Ovary (tissue), 9 donors: ENCODE data around the gene TNFRSF6B. TPM values are rescaled to one million over a fixed set of nuclear protein-coding genes. Genes with fewer than 3 reads are reported as not detected.

Experiments
- DNase-seq, 5 donors: peaks; one replicate each; pipeline ENCODE4 v3.0.0-alpha.2; 2019 to 2020
- H3K27ac ChIP-seq, 2 donors: fragments of 200-600 bp; one replicate each; pipeline versions ENCODE4 v1.5.1 to v1.8.0; 2019 to 2022
- H3K27me3 ChIP-seq: fragments of 200-600 bp; one replicate; pipeline ENCODE4 v1.8.0; 2022
- H3K36me3 ChIP-seq: fragments of 200-600 bp; sonication (generic); one replicate; pipeline ENCODE4 v1.5.1; 2019
- H3K4me1 ChIP-seq: one replicate; pipeline ENCODE4 v1.8.1; 2013; ENCODE audit warnings: mild to moderate bottlenecking, moderate library complexity; ENCODE audit not compliant: insufficient read depth
- H3K4me3 ChIP-seq: fragments of 200-600 bp; sonication (generic); one replicate; pipeline ENCODE4 v1.5.1; 2017
- H3K9me3 ChIP-seq, 2 donors: fragments of 200-600 bp in 1 of 2; sonication (generic) in 1 of 2; one replicate each; pipeline versions ENCODE4 v1.5.1 to v1.8.1; 2013 to 2019; ENCODE audit warnings: mild to moderate bottlenecking in 1 of 2, moderate library complexity in 1 of 2
- EP300 ChIP-seq: sonication (generic); formaldehyde crosslinking; IDR thresholded peaks from one replicate; pipeline ENCODE4 v1.6.1; 2017; ENCODE audit warnings: antibody characterized with exemption
- POLR2A ChIP-seq: fragments of 450-650 bp; IDR thresholded peaks from one replicate; pipeline ENCODE4 v1.6.1; 2017; ENCODE audit warnings: antibody characterized with exemption, mild to moderate bottlenecking, moderate library complexity
- WGBS, 3 donors: extraction: QIAGEN DNeasy Blood & Tissue Kit in 1 of 3; methylation state at CpG; one replicate each; pipeline versions ENCODE4 v1.1.5 to v1.1.7; 2013 to 2017; 5-methylcytosine and 5-hydroxymethylcytosine counted together
- intact Hi-C, 4 donors: fragments of 100-400 bp; cut with DNase I; formaldehyde crosslinking; loops; one replicate each; pipeline versions ENCODE4 v1.11.0 to v1.15.1; 2022 to 2023
- polyA plus RNA-seq, 2 donors: library from polyadenylated mRNA; stranded (reverse); fragments of 200-250 nt in 1 of 2; fragments of 350-450 nt in 1 of 2; fragmentation: Illumina TruSeq in 1 of 2; extraction: RNeasy Lipid Tissue Mini Kit (QIAGEN cat#74804) in 1 of 2; gene quantifications; one replicate each; pipeline ENCODE4 v1.2.3, GENCODE V29; 2013 to 2014
- total RNA-seq, 7 donors: library from RNA; depleted of rRNA in 2 of 7; stranded (reverse); fragments of >200 nt in 2 of 7; fragmentation: NEBNext Ultra II Directional in 3 of 7; extraction: Animal tissue kit (Norgen Biotek cat#: 25700) in 3 of 7; gene quantifications; one replicate each; pipeline versions ENCODE4 v1.1.0 to v1.2.4, GENCODE V29; 2016 to 2023
- TF ChIP-seq, protein P1 (sequence below), 3 donors: fragments of 450-650 bp in 2 of 3; fragments of 200-600 bp in 1 of 3; IDR thresholded peaks; one replicate each; pipeline versions ENCODE4 v1.5.1 to v1.8.0; 2016 to 2022; ENCODE audit warnings: antibody characterized with exemption in 3 of 3, mild to moderate bottlenecking in 1 of 3
- donor health status: DM: no; HTN: no; CAD: no; lungs with moderate emphysema.
- donor health status: DM: no; HTN: no; CAD: no.
- donor health status: Bipolar disorder and iron deficiency.
- donor health status: DM: yes; HTN: yes; CAD: no.
- donor health status: DM: no; HTN: no; CAD: no.
- donor health status: DM: yes; HTN: yes; CAD: no.

The TNFRSF6B gene
- total and polyA plus RNA-seq, 9 donors, result 2.0 to 7.0 (median 4.2) TPM; not detected in 1

DNA sequence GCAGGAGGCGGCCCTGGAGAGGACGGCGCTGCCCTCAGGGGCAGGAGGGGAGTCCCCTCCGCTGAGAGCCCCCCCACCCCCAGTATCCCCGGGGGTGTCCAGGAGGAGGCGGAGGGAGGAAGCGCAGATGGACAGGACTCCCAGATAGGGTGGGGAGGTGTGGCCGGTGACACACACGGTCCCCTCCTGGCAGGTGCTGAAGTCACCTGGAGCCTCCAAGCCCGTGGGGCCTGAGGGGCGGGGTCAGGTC lies 44.6 kb upstream of the TNFRSF6B start:
- Histone ChIP-seq H3K9me3 (no peaks in the 10 kb centered on the region), H3K36me3 (no peaks in the 10 kb centered on the region), H3K4me3 (peak overlapping the region; percentile 41), H3K4me1 (peaks cover 15% of the 10 kb centered on the region), H3K27me3 (no peaks in the 10 kb centered on the region), H3K27ac (no peak overlapping the region)
- DNase-seq, result peak in 2 of 5 donors; percentile 47 to 73
- intact Hi-C loops, result no loop called here
- TF ChIP-seq POLR2A, result no peak
- TF ChIP-seq, protein P1, sequence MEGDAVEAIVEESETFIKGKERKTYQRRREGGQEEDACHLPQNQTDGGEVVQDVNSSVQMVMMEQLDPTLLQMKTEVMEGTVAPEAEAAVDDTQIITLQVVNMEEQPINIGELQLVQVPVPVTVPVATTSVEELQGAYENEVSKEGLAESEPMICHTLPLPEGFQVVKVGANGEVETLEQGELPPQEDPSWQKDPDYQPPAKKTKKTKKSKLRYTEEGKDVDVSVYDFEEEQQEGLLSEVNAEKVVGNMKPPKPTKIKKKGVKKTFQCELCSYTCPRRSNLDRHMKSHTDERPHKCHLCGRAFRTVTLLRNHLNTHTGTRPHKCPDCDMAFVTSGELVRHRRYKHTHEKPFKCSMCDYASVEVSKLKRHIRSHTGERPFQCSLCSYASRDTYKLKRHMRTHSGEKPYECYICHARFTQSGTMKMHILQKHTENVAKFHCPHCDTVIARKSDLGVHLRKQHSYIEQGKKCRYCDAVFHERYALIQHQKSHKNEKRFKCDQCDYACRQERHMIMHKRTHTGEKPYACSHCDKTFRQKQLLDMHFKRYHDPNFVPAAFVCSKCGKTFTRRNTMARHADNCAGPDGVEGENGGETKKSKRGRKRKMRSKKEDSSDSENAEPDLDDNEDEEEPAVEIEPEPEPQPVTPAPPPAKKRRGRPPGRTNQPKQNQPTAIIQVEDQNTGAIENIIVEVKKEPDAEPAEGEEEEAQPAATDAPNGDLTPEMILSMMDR (IDR thresholded peaks at IDR 0.05), result no peak
- TF ChIP-seq EP300, result no peak
- 6 to 20% (median 9%) methylated on average over 9 to 11 of the region's 11 CpGs for WGBS, 3 donors

DNA sequence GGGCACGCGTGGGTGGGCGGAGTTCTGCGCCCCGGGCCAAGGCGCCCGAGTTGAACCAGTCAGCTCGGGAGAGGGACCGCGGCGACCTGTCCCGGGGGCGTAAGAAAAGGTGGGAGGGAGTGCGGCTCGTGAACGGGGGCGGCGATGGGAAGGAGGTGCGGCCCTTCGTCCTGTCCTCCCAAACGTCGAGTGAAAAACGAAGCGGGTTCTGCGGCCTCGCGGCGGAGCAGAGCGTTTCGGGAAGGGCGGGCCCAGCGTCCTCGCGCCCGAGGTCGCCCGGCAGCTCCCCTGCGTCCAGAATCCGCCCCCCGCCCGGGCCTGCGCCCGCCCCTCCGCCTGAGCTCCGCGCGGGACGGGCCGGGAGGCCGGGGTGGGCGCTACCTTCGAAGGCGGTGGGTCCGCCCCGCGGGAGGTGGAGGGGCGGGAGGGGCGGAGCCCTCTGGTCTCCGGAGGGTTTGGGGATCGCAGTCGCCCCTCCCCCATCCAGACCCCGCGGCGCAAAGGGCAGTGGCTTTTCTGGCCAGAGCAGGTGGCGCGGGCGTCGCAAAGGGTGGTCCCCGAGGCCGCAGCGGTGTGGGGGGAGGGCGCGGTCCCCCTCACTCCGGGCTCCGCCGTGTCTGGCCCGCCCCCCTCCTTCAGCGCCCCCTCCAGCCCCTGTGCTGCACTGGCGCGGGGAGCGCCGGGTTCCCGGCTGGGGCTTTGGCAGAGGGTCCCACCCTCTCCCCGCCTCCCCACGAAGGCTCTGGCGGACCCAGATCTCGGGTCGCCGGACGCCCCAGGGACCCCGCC lies 44.1 kb upstream of the TNFRSF6B start:
- H3K4me1 ChIP-seq, result peaks cover 19% of the 10 kb centered on the region
- H3K9me3 ChIP-seq, result no peaks in the 10 kb centered on the region
- no peak overlapping the region for H3K27ac ChIP-seq
- no peaks in the 10 kb centered on the region for H3K27me3 ChIP-seq
- TF ChIP-seq, protein P1 (IDR thresholded peaks at IDR 0.05), result no peak
- TF ChIP-seq POLR2A, result no peak
- TF ChIP-seq EP300, result no peak
- peak; percentile 46 to 77 (median 73) for DNase-seq
- H3K4me3 ChIP-seq, result peak overlapping the region; percentile 41
- WGBS, 3 donors, result 0% methylated on average over 53 to 91 of the region's 91 CpGs
- intact Hi-C loops, result no loop called here
- H3K36me3 ChIP-seq, result no peaks in the 10 kb centered on the region

DNA sequence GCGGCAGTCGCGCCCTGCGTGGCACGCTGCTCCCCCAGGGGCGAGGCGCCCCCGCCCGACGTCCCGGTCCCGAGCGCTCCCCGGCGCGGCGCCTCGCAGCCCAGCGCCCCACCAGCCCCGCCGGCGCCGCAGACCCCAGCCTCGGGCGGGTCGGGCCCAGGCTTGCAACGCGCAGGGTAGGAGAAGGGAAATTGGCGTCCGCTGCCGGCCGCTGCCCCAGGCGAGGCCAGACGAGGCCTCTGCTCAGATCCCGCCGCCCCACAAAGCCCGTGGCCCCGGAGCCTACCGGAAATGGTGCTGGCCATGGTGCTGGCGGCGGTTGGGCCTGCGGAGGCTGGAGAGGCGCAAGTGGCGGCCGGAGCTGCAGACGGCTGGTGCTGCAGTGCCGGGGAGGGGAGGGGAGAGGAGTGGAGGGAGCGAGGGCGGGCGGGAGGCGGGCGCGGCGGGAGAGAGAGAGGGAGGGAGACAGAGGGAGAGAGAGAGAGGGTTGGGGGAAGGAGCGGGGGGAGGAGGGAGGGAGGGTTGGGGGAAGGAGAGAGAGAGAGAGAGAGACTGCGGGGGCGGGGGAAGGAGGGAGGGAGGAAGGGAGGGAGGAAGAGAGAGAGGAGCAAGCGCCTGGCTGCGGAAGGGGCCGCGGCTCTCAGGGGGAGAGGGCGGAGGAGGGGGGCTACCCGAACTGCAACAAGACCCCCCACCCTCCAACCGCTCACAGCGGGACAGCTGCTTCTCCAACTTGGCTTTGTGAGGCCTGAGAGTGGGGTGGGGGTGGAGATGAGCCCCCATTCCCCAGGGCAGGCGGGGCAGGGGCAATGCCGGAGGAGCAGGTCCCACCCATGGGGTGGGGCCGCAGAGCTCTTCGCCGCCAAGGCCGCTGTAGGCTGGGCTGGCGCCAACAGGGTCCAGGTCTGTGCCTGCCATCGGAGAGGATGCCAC lies 43.1 kb upstream of the TNFRSF6B start, which contains the start of gene STMN3:
TSS of gene STMN3 (minus strand) at position 384 of the 933 bp plus-strand sequence. CDS start at position 305, 79 bp downstream.
- Histone ChIP-seq H3K4me3 (peak within 1 kb of the TSS; percentile 41), H3K27ac (peak within 1 kb of the TSS in 1 of 2 donors; percentile 41), H3K27me3 (no peaks in the 10 kb centered on the region), H3K9me3 (no peaks in the 10 kb centered on the region), H3K4me1 (peaks cover 21% of the 10 kb centered on the region), H3K36me3 (no peaks in the 10 kb centered on the region)
- intact Hi-C loops, result no loop called here
- 1 to 3% (median 1%) methylated on average over 17 to 73 of the region's 73 CpGs for WGBS, 3 donors
- DNase-seq, result peak; percentile 93 to 97 (median 94)
- TF ChIP-seq, protein P1 (IDR thresholded peaks at IDR 0.05), result no peak
- TF ChIP-seq EP300, result no peak
- TF ChIP-seq POLR2A, result peak; percentile 26

DNA sequence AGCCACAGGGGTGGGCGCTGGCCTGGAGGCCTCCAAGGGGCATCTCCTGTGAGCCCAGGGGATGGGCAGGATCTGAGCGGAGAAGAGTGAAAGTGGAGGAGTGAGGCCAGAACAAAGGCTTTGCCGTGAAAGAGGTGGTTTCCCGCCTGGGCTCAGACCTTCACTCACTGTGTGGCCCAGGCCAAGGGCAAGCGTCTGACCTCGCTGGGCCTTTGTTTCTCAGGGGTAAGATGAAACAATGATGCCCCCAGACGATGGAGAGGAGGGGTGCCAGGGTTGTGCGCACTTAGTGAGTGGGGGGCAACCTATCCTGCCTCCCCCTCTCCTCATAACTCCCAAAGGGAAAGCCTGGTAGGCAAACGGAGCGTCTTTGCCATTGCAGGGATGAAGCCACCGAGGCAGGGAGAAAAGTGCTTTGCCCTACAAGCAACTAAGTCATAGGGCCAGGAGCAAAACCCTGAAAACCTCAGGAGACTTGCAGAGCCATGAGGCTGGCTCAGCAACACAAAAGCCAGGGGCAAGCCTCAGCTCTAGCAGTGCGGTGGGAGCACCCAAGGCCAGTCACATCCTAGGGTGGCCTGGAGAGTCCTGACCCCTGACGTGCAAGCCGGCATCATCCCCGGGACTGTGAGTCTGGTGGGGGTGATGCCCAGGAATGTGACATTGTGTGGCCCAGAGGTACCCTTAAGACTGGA lies 42.3 kb upstream of the TNFRSF6B start:
- peak in 1 of 5 donors; percentile 37 for DNase-seq
- Histone ChIP-seq H3K27me3 (no peaks in the 10 kb centered on the region), H3K36me3 (no peaks in the 10 kb centered on the region), H3K9me3 (no peaks in the 10 kb centered on the region), H3K4me1 (peaks cover 22% of the 10 kb centered on the region), H3K27ac (peak overlapping the region in 1 of 2 donors; percentile 41), H3K4me3 (peak overlapping the region; percentile 35)
- intact Hi-C loops, result no loop called here
- WGBS, 3 donors, result 45 to 48% (median 46%) methylated on average over 15 of the region's 15 CpGs
- TF ChIP-seq, protein P1 (IDR thresholded peaks at IDR 0.05), result no peak
- no peak for TF ChIP-seq EP300
- no peak for TF ChIP-seq POLR2A
